Activated T-helper 1 cell treated with anti-CD3 and anti-CD28 coated beads, Interleukin-12 subunit alpha, Interleukin-12 subunit beta, Interleukin-2, Interleukin-4 antibody, amounts not matched to agents 30 ng/mL and 10 ng/mL and 1 ng/mL, durations not matched to agents 14 hours and 24 hours and 36 hours (primary cell): ENCODE results near the gene C14orf93. TPM values are rescaled to one million over a fixed set of nuclear protein-coding genes. Genes with fewer than 3 reads are reported as not detected.

Source experiments
- DNase-seq: peaks from one replicate; pipeline ENCODE4 v3.0.0; 2021; ENCODE audit warnings: low spot score
- H3K27ac Mint-ChIP-seq: one replicate; pipeline ENCODE4 v1.8.0; 2021; ENCODE audit warnings: mild to moderate bottlenecking, mixed read lengths
- H3K27me3 Mint-ChIP-seq: one replicate; pipeline ENCODE4 v1.8.0; 2022; ENCODE audit warnings: mild to moderate bottlenecking, moderate library complexity, mixed read lengths; ENCODE audit not compliant: insufficient read depth
- H3K36me3 Mint-ChIP-seq: one replicate; pipeline ENCODE4 v1.8.0; 2021; ENCODE audit warnings: low read depth, mixed read lengths
- H3K4me1 Mint-ChIP-seq: one replicate; pipeline ENCODE4 v1.8.0; 2021; ENCODE audit warnings: low read depth, mixed read lengths
- H3K4me3 Mint-ChIP-seq: one replicate; pipeline ENCODE4 v1.8.0; 2021; ENCODE audit warnings: mild to moderate bottlenecking, moderate library complexity, mixed read lengths
- H3K9me3 Mint-ChIP-seq: one replicate; pipeline ENCODE4 v1.8.0; 2021; ENCODE audit warnings: mixed read lengths
- intact Hi-C: fragments of 100-400 bp; cut with micrococcal nuclease; formaldehyde crosslinking; loops from one replicate; pipeline ENCODE4 v1.15.1; 2024
- total RNA-seq: library from RNA; stranded (reverse); gene quantifications from 2 replicates; pipeline ENCODE4 v1.2.3, GENCODE V29; 2022

The C14orf93 gene, protein sequence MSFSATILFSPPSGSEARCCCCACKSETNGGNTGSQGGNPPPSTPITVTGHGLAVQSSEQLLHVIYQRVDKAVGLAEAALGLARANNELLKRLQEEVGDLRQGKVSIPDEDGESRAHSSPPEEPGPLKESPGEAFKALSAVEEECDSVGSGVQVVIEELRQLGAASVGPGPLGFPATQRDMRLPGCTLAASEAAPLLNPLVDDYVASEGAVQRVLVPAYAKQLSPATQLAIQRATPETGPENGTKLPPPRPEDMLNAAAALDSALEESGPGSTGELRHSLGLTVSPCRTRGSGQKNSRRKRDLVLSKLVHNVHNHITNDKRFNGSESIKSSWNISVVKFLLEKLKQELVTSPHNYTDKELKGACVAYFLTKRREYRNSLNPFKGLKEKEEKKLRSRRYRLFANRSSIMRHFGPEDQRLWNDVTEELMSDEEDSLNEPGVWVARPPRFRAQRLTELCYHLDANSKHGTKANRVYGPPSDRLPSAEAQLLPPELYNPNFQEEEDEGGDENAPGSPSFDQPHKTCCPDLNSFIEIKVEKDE
- 6.3 and 7.2 TPM in 2 replicates for total RNA-seq

DNA sequence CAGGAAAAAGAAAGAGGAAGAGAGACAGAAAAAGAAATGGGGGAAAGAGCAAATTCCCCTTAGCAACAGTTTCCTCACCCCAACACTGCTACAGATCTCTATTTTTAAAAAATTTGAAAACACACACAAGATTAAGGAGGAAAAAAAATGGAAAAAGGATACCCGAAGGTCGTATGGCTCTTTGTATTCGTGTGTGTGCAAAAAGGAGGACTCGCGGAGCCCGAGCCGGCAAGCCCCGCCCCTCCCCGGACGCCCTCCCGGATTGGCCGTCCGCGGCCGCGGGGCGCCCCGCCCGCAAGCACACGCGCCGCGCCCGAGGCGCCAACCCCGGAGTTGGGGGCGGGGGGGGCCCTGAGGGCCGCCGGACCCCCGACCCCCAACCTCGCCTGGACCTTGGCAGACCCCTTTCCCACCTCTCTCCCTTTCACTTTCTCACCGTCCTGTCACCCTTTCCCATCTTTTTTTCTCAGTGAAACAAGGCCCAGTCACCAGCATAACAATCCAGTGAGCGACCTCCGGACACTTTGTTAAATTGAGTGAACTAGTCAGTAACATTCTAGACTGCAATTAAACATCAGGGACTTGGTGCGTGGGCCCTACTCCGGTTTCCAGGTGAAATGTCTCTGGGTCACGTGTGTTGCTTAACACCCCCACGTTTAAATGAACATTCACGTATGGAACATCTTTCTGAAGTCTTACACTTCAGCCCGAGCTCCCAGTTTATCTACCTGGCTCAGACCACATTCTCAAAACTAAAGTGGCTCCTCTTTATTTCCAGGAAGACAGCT, at the start of gene C14orf93:
Gene C14orf93, minus strand, starts transcription at position 205 of the 788 bp plus-strand sequence. CDS start 11,120 bp downstream, outside the sequence.
- H3K4me1 Mint-ChIP-seq = peaks cover 47% of the 10 kb centered on the region
- no peaks in the 10 kb centered on the region for H3K9me3 Mint-ChIP-seq
- H3K36me3 Mint-ChIP-seq = peaks cover 1% of the 10 kb centered on the region
- no peaks in the 10 kb centered on the region for H3K27me3 Mint-ChIP-seq
- peak within 1 kb of the TSS; percentile 97 for H3K4me3 Mint-ChIP-seq
- H3K27ac Mint-ChIP-seq = peak within 1 kb of the TSS; percentile 97
- intact Hi-C loops = no loop called here
- peak; percentile 74 for DNase-seq

DNA sequence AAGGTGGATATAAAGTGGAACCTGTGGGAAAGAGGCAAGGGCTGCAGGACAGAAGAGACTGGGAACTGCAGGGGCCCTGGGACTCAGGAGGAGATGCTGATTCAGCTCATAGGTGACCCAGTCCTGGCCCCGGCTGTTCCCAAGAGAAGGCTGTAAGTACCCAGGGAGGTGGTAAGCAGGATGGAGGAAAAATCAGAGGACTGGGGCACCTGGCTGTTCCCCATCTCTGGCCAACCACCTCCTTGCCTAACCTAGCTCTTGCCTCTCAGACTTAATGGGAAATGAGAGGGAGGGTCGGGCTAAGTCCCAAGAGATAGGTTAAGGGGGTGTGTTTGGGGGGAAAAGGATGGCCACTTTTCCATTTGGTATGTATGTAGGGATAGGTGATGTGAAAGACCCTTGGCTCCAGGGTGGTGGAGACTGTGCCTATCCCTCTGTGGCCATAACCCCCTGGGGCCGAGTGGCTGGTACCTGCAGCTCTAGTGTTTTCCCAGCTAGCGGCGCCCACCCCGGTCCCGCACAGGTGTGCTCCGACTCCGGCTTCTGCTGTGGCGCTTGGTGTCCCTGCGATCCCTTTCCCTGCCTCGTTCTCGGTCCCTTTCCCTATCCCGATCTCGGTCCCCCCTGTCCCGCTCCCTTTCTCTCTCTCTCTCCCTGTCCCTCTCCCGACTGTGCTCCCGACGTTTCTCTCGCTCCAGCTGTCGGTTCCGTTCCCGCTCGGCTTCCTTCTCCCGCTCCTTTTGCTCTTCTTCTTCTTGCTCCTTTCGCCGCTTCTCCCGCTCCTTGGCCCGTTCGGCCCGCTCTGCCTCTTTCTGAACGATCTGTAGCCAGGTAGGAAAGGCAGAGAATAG, 48.9 kb upstream of the C14orf93 start:
- Mint-ChIP-seq H3K36me3 (peaks cover 36% of the 10 kb centered on the region), H3K9me3 (no peaks in the 10 kb centered on the region), H3K27me3 (peaks cover 8% of the 10 kb centered on the region), H3K27ac (peak overlapping the region; percentile 47), H3K4me1 (peaks cover 21% of the 10 kb centered on the region), H3K4me3 (no peak overlapping the region)
- DNase-seq = no peak
- intact Hi-C loops = loop anchor here (1.0 to 5.0 kb wide), 7 partner anchors 12 to 487 kb away; no protein-coding TSS in a partner anchor

DNA sequence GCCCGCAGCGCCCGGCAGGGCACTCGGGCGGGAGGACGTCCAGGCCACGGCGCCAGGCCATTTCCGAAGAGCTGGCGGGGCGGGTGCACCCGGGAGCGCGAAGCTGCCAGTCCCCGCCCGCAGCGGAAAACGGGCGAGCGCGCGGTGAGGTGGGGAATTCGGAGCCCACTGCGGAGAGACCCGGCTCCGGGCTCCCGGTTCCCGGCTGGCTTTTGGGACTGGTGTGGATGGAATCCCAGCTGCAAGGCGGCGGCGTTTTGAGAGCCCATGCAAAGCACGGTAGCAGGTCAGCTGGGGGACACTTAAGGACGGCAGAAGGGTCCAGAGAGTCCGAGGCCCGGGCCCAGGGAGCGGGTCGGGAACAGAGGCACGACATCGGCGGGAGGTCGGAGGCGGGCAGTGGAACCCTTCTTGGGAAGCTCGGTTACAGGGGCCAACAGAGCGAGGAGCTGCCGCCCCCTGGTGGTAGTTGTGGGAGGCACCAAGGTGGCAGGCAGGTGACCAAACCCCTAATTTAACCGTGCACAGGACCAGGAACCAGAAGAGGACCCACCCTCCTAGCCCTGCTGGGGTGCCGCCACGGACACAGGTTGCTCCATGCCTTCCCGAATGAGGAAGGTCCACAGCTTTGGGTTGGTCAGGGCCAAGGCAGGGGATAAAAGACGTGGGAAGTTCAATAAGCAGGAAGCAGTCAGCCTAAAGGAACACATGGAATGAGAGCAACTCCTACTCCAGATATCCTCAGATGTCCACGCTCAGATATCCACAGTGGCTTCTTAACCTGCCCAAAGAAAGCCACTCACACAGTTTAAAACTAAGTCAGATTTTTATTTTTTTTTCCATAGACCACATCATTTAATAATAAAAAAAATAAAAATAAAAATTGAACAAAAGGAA, 48.1 kb upstream of the C14orf93 start:
- H3K27me3 Mint-ChIP-seq = peaks cover 8% of the 10 kb centered on the region
- DNase-seq = peak; percentile 75
- H3K4me3 Mint-ChIP-seq = peak overlapping the region; percentile 86
- H3K4me1 Mint-ChIP-seq = peaks cover 21% of the 10 kb centered on the region
- intact Hi-C loops = loop anchor here (1.0 to 5.0 kb wide), 8 partner anchors 13 to 486 kb away; no protein-coding TSS in a partner anchor
- no peaks in the 10 kb centered on the region for H3K9me3 Mint-ChIP-seq
- H3K27ac Mint-ChIP-seq = no peak overlapping the region
- peaks cover 28% of the 10 kb centered on the region for H3K36me3 Mint-ChIP-seq

DNA sequence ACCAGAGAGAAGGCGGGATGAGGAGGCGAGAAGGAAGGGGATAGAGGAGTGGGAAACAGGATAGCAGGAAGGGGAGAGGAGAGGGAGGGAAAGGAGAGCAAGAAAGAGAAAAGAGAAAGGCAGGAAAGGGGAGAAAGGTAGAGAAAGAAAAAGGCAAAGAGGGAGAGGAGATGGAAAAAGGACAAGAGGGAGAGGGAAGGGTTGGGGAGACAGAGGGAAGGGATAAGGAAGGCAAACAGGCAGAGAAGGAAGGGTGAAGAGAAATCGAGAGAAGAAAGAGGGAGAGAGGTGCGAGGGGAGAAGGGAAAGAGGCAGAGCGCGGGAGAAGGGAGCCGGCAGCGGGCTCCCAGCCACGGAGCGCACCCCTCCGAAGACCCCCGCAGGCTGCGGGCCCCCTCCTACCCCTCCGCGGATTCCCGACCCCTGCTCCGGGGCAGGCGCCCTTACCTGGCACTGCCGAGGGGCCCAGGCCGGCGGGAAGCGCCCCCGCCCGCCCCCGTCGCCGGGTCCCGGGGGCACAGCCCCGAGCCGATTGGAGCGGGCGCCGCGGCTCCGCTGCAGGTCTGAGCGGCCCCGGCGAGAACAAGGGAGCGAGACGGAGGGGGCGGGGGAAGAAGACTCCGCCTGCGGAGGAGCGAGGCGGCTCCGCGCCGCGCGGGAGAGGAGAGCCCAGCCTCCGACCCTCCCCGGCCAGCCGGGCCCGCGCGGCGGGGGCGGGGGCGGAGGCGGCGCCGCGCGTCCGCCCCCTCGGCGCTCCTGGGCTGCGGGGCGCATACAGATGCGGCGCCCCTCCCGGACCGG, 47.2 kb upstream of the C14orf93 start, which contains the start of gene CDH24:
Gene CDH24, minus strand, starts transcription at position 565 of the 801 bp plus-strand sequence. CDS start 1,787 bp downstream, outside the sequence.
- peaks cover 21% of the 10 kb centered on the region for H3K4me1 Mint-ChIP-seq
- peak within 1 kb of the TSS; percentile 64 for H3K27ac Mint-ChIP-seq
- H3K36me3 Mint-ChIP-seq = peaks cover 19% of the 10 kb centered on the region

DNA sequence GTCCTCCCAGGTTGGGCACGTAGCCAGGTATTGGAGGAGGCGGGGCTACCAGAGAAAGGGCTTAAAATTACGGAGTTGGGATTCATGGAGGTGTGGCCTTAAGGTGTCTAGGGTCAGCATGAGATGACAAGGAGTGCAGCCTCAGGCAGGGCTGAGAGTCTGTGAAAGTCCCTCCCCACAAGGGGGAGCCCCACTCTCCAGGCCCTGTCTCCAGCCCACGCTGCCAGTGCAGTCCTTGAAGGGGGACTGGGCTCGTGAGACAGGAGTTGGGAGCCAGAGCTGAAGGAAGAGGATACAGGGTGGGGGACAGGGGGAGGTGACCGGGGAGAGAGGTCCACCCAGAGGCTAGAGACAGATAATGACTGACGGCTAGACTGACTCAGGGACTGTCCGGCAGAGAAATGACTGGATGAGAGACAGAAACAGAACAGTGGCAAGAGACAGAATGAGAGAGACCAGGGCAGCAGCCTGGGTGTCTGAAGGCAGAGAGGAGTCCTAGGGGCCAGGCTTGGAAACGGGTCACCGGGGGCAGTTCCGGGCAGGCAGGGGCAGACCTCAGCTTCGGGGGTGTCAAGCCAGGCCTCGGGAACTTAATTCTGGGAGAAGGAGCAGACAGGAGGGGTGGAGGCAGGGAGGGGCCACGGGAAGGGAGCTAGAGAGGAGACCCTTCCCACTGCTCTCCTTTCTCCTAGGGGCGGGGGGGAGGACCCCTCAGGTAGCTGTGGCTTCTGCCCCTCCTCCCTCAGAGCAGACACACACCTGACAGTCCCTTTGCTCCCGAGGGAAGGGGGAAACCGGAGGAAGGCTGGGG, 46.4 kb upstream of the C14orf93 start:
- Mint-ChIP-seq H3K27me3 (peaks cover 8% of the 10 kb centered on the region), H3K27ac (peak overlapping the region; percentile 64)

More for the DNA sequence above, 47.2 kb upstream of the C14orf93 start, which contains the start of gene CDH24:
- H3K4me3 Mint-ChIP-seq = peak within 1 kb of the TSS; percentile 86
- H3K9me3 Mint-ChIP-seq = no peaks in the 10 kb centered on the region
- DNase-seq = peak; percentile 73
- intact Hi-C loops = loop anchor here (1.0 to 5.0 kb wide), 3 partner anchors 23 to 485 kb away; partner anchors contain the start of gene PSMB5
- peaks cover 8% of the 10 kb centered on the region for H3K27me3 Mint-ChIP-seq

DNA sequence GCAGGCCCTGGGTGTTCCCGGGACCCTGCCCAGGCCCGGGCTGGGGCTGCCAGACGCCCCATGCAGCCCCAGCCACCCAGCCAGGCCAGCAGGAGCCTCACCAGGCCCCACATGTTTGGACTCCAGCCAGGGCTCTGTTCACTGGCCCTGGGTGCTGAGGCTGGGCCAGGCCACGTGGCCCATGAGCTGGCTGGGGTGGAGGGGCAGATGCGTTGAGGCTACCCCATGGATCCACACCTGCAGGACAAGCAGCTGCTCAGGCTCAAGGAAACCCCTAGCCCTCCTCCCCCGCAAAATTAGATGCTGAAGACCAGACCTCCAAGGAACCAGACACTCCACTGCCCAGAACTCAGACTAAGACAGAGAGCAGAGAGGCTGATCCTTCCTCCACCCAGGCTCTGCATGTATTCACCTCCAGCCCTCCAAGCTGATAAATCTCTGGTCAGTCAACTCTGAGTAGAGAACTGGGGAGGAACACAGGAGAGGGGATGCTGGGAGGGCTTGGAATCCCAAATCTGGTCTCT, 45.7 kb upstream of the C14orf93 start:
- intact Hi-C loops = loop anchor here (1.0 to 5.0 kb wide), 2 partner anchors 21 to 483 kb away; partner anchors contain the start of gene PSMB5
- no peak for DNase-seq
- Mint-ChIP-seq H3K9me3 (no peaks in the 10 kb centered on the region), H3K27ac (peak overlapping the region; percentile 64), H3K4me3 (peak overlapping the region; percentile 83), H3K36me3 (peaks cover 12% of the 10 kb centered on the region), H3K27me3 (peaks cover 8% of the 10 kb centered on the region), H3K4me1 (peaks cover 21% of the 10 kb centered on the region)

More for the DNA sequence above, 46.4 kb upstream of the C14orf93 start:
- intact Hi-C loops = loop anchor here (1.0 to 5.0 kb wide), 2 partner anchors 22 to 484 kb away; partner anchors contain the start of gene PSMB5
- peak; percentile 60 for DNase-seq
- H3K36me3 Mint-ChIP-seq = peaks cover 17% of the 10 kb centered on the region
- peaks cover 21% of the 10 kb centered on the region for H3K4me1 Mint-ChIP-seq
- H3K9me3 Mint-ChIP-seq = no peaks in the 10 kb centered on the region
- peak overlapping the region; percentile 83 for H3K4me3 Mint-ChIP-seq

DNA sequence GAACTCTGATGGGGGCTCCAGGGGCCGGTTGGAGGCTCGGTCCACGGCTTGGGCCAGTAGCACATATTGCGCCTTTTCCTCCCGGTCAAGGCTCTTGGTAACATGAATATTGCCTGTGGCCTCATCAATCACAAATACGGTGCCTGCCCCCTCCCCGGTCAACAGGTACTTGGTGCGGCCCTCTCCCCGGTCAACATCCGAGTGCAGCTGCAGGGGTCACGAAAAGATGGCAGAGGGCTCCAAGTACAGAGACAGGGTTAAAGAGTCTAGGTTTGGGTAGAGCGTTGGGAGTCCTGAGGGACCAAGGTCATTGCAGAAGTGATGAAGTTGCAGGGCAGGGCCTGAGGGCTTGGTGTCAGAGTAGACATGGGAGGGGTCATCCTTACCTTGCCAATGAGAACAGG, 45.2 kb upstream of the C14orf93 start:
- intact Hi-C loops = loop anchor here (5.0 kb wide), 1 partner anchor 483 kb away; no protein-coding TSS in a partner anchor
- no peak for DNase-seq
- Mint-ChIP-seq H3K4me3 (no peak overlapping the region), H3K4me1 (peaks cover 21% of the 10 kb centered on the region), H3K36me3 (peaks cover 12% of the 10 kb centered on the region), H3K27ac (no peak overlapping the region), H3K27me3 (peaks cover 8% of the 10 kb centered on the region), H3K9me3 (no peaks in the 10 kb centered on the region)

DNA sequence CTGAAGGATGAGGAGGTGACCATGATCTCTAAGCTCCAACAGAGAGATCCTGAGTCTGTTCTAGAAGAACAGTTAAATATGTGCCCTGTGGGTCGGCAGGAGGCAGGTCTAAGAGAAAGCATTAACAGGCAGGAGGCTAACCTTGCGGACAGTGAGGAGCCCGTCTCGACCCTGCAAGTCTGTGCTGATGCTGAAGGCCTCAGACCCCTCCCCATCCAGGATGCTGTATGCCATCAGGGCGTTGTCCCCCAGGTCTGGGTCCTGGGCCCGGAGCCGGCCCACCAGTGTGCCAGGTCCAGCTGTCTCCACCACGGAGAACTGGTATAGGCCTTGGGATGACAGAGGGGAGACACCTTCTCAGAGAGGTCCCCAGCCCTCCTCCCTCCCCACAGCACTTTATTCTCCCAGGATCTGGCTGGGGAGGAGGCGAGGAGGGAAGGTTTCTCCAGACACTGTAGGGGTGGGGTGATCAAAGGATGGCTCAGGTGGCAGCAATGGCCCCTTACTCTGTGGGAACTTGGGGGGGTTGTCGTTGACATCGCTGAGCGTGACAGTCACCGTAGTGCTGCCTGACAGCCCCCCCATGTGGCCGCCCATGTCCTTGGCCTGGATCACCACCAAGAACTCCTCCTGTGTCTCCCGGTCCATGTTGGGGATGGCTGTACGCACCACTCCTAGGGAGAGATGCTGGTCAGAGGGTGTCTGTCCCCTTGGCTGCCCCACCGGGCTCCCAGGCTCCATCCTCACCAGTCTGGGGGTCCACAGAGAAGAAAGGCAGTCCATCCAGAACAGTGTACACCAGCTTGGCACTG, 44.3 kb upstream of the C14orf93 start:
- Mint-ChIP-seq H3K4me1 (peaks cover 21% of the 10 kb centered on the region), H3K27me3 (peaks cover 8% of the 10 kb centered on the region), H3K9me3 (no peaks in the 10 kb centered on the region), H3K27ac (no peak overlapping the region), H3K36me3 (peaks cover 9% of the 10 kb centered on the region), H3K4me3 (no peak overlapping the region)
- no peak for DNase-seq
- intact Hi-C loops = no loop called here

DNA sequence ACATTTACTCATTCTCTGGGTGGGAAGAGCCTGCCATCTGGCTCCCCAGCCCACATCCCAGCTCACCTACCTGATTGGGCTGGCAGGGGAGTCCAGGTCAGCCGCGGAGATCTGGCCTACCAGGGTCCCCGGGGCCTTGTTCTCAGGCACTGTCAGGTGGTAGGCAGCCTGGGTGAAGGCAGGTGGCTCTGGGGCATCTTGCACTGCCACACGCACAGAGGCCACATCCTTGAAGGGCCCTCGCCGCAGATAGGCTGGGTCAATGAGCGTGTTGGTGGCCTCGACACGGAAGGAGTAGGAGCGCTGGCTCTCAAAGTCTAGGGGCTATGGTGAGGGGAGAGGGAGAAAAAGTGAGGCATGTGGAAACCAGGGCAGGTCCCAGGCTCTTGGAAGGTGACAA, 43.5 kb upstream of the C14orf93 start:
- Mint-ChIP-seq H3K4me3 (no peak overlapping the region), H3K27ac (no peak overlapping the region), H3K27me3 (peaks cover 8% of the 10 kb centered on the region), H3K4me1 (peaks cover 21% of the 10 kb centered on the region), H3K9me3 (no peaks in the 10 kb centered on the region), H3K36me3 (peaks cover 4% of the 10 kb centered on the region)
- no peak for DNase-seq
- intact Hi-C loops = no loop called here
